SK-N-SH treated with all-trans-retinoic acid at 6 μM for 48 hours (cell line): ENCODE data around the gene DDX1.

Experiments
- CSDC2 ChIP-seq: fragments of 250-450 bp; sonication (Bioruptor Pico); IDR thresholded peaks from 2 replicates; pipeline ENCODE4 v1.5.0; 2020; ENCODE audit warnings: mild to moderate bottlenecking, moderate library complexity
- RARB ChIP-seq: fragments of 250-450 bp; sonication (Bioruptor Pico); IDR thresholded peaks from 2 replicates; pipeline ENCODE4 v1.8.0; 2021; ENCODE audit warnings: mild to moderate bottlenecking, moderate library complexity
- ZFP3 ChIP-seq: fragments of 250-450 bp; sonication (Bioruptor Pico); IDR thresholded peaks from 2 replicates; pipeline ENCODE4 v1.5.0; 2020; ENCODE audit warnings: mild to moderate bottlenecking, moderate library complexity
- ZFP30 ChIP-seq: fragments of 450-650 bp; formaldehyde crosslinking; IDR thresholded peaks from 2 replicates; pipeline ENCODE4 v1.5.0; 2022; ENCODE audit warnings: mild to moderate bottlenecking, moderate library complexity
- TF ChIP-seq, protein P1 (sequence below): fragments of 250-450 bp; sonication (Bioruptor Pico); IDR thresholded peaks from 2 replicates; pipeline ENCODE4 v1.5.1; 2020; ENCODE audit warnings: low read depth, mild to moderate bottlenecking, moderate library complexity

GRCh38 chr2:15678909-15679308 lies 87.2 kb downstream of the DDX1 start:
- TF ChIP-seq ZFP3 (CRISPR knock-in tag) = no peak
- no peak for TF ChIP-seq CSDC2
- no peak for TF ChIP-seq ZFP30
- TF ChIP-seq, protein P1, sequence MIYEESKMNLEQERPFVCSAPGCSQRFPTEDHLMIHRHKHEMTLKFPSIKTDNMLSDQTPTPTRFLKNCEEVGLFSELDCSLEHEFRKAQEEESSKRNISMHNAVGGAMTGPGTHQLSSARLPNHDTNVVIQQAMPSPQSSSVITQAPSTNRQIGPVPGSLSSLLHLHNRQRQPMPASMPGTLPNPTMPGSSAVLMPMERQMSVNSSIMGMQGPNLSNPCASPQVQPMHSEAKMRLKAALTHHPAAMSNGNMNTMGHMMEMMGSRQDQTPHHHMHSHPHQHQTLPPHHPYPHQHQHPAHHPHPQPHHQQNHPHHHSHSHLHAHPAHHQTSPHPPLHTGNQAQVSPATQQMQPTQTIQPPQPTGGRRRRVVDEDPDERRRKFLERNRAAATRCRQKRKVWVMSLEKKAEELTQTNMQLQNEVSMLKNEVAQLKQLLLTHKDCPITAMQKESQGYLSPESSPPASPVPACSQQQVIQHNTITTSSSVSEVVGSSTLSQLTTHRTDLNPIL (CRISPR knock-in tag) = no peak
- no peak for TF ChIP-seq RARB (CRISPR knock-in tag)
